Measurements from ENCODE around the gene TTC7B. TPM values are rescaled to one million over a fixed set of nuclear protein-coding genes. Genes with fewer than 3 reads are reported as not detected.

Gene TTC7B
- total and polyA plus RNA-seq, 2 of the 8 experiments (the other 6 are each of a cell fraction or from before 2014, with no cell fraction given): 23.7 to 34.0 TPM

DNA sequence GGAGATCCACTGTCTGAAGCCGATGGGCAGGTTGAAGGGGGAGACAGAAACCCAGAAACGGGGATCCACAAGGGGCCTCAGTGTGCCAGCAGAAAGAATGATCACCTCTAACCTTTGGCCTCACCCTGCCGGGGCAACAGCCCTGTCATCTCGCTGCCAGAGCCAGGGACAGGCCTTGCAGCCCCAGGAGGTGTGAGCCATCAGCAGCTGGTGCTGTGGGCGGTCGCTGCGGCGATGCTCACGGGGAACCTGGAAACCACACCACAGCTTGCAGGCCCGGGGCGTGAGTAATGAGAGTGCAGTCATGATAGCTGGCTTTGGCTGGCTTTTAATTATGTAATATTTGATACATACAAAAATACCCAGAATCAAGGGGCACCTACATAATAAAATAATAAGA is 4.7 kb upstream of the TTC7B start:
- FAIRE-seq (no peak), DNase-seq (ENCODE audit: low read depth in 1 of 2, low spot score in 2 of 2) (no peak)
- H2AFZ ChIP-seq (ENCODE audit: low read length): no peak overlapping the region
- H2BK20ac ChIP-seq (ENCODE audit: low read length): no peak overlapping the region
- no peaks in the 10 kb centered on the region for H3K79me2 ChIP-seq (ENCODE audit: control insufficient read depth in 1 of 2, insufficient read depth in 2 of 2, low read length in 2 of 2)
- no peak overlapping the region for H3K4me2 ChIP-seq (ENCODE audit: insufficient read depth in 1 of 2, low read depth in 2 of 2, low read length in 2 of 2)
- no peak overlapping the region for H3K9ac ChIP-seq (replicated peaks in 1 of 4; ENCODE audit: extremely low read depth in 1 of 4, low read depth in 3 of 4, low read length in 3 of 4)
- no peak overlapping the region for H3K4me3 ChIP-seq (ENCODE audit: extremely low read depth in 1 of 4, insufficient read depth in 2 of 4, low read depth in 3 of 4, low read length in 4 of 4)
- no peak overlapping the region for H2BK120ac ChIP-seq (replicated peaks; ENCODE audit: low read depth, low read length)
- ChIA-PET POLR2A (ENCODE audit: partially characterized antibody) (no interaction called here), CTCF (ENCODE audit: partially characterized antibody) (interaction anchor here (0.9 to 1.3 kb wide), 2 partner anchors 10 to 24 kb away, joined by 3 to 5 read pairs; no protein-coding TSS in a partner anchor)
- no peak overlapping the region for H2BK12ac ChIP-seq (ENCODE audit: low read depth, low read length)
- no peak overlapping the region for H2BK15ac ChIP-seq (ENCODE audit: low read length)
- H3K23ac ChIP-seq (ENCODE audit: insufficient read length): no peak overlapping the region
- H3K4ac ChIP-seq (replicated peaks; ENCODE audit: insufficient read length, low read depth, low read length): no peak overlapping the region
- H4K5ac ChIP-seq (ENCODE audit: insufficient read length, low read depth, low read length): no peak overlapping the region
- no peak overlapping the region for H4K8ac ChIP-seq (ENCODE audit: extremely low read depth, insufficient read depth, low read length)
- no peak overlapping the region for H3K56ac ChIP-seq (replicated peaks; ENCODE audit: insufficient read length, low read depth, low read length)
- WGBS, 2 experiments (ENCODE audit: extremely low coverage in 1 of 2, insufficient coverage in 1 of 2, insufficient read length in 1 of 2, insufficient replicate concordance in 2 of 2, low coverage in 1 of 2, low lambda C conversion rate in 2 of 2, missing lambda C conversion rate in 1 of 2): 84% methylated on average over 11 of the region's 11 CpGs; no CpG with 5 or more reads in 1 of the 2 experiments
- no peaks in the 10 kb centered on the region for H3K36me3 ChIP-seq (ENCODE audit: control insufficient read depth in 2 of 4, insufficient read depth in 4 of 4, low read length in 3 of 4)
- H4K91ac ChIP-seq (replicated peaks; ENCODE audit: insufficient read length, low read length): no peak overlapping the region
- no peaks in the 10 kb centered on the region for H3K79me1 ChIP-seq (ENCODE audit: low read depth, low read length)
- no peaks in the 10 kb centered on the region; a peak in 3 of 7 replicates for H3K27me3 ChIP-seq (replicated peaks in 1 of 4; ENCODE audit: control insufficient read depth in 3 of 4, extremely low read depth in 1 of 4, insufficient read depth in 3 of 4, low read length in 3 of 4)
- no peak overlapping the region for H3K27ac ChIP-seq (ENCODE audit: low read depth, low read length)
- H2BK5ac ChIP-seq (ENCODE audit: low read depth, low read length): no peak overlapping the region
- H3K23me2 ChIP-seq (ENCODE audit: low read depth, low read length): peaks cover 2% of the 10 kb centered on the region; the same call in 1 of the 2 replicates
- H2AK5ac ChIP-seq (ENCODE audit: low read depth, low read length): no peak overlapping the region
- H3K4me1 ChIP-seq (replicated peaks in 1 of 4; ENCODE audit: control insufficient read depth in 3 of 4, insufficient read depth in 4 of 4, low read length in 3 of 4): peaks cover 0 to 6% (median 4%) of the 10 kb centered on the region in 4 experiments; a peak in 5 of 7 replicates
- no peaks in the 10 kb centered on the region for H4K20me1 ChIP-seq (replicated peaks in 1 of 2; ENCODE audit: control insufficient read depth in 1 of 2, insufficient read depth in 2 of 2, low read length in 2 of 2)
- H3K9me3 ChIP-seq (ENCODE audit: insufficient read depth in 2 of 2, low read depth in 1 of 2, low read length in 1 of 2): peaks cover 5 to 8% of the 10 kb centered on the region in 2 experiments; a peak in 3 of 4 replicates
- H3K18ac ChIP-seq (ENCODE audit: extremely low read depth, low read length): no peak overlapping the region
- no peak overlapping the region for H3K14ac ChIP-seq (ENCODE audit: insufficient read length)
- no peak for TF ChIP-seq CEBPB (IDR thresholded peaks at IDR 0.05; ENCODE audit: low read depth, low read length)
- no peak for TF ChIP-seq TAF1 (IDR thresholded peaks at IDR 0.05; ENCODE audit: low read depth, low read length)
- no peak for TF ChIP-seq MAFK (IDR thresholded peaks at IDR 0.05; ENCODE audit: low read depth, low read length)
- no peak for TF ChIP-seq CREB1 (IDR thresholded peaks at IDR 0.05)
- TF ChIP-seq, protein P1, sequence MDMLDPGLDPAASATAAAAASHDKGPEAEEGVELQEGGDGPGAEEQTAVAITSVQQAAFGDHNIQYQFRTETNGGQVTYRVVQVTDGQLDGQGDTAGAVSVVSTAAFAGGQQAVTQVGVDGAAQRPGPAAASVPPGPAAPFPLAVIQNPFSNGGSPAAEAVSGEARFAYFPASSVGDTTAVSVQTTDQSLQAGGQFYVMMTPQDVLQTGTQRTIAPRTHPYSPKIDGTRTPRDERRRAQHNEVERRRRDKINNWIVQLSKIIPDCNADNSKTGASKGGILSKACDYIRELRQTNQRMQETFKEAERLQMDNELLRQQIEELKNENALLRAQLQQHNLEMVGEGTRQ (IDR thresholded peaks at IDR 0.05; ENCODE audit: low read length): no peak
- no peak for TF ChIP-seq TAF7 (optimal IDR thresholded peaks at IDR 0.05; ENCODE audit: borderline replicate concordance, low read depth, low read length)
- no peak for TF ChIP-seq NRF1 (IDR thresholded peaks at IDR 0.05; ENCODE audit: low read depth, low read length)
- no peak for TF ChIP-seq EZH2 (IDR thresholded peaks at IDR 0.05; ENCODE audit: low read depth, low read length, severe bottlenecking)
- TF ChIP-seq RBBP5 (IDR thresholded peaks at IDR 0.05; ENCODE audit: borderline replicate concordance, low read depth, low read length): no peak
- no peak for TF ChIP-seq JUN (IDR thresholded peaks at IDR 0.05; ENCODE audit: low read depth, low read length)
- TF ChIP-seq TBP (IDR thresholded peaks at IDR 0.05; ENCODE audit: low read depth, low read length): no peak
- no peak for TF ChIP-seq SIN3A (conservative IDR thresholded peaks at IDR 0.05 in 1 of 2, IDR thresholded peaks at IDR 0.05 in 1 of 2; ENCODE audit: low read depth in 1 of 2, low read length in 2 of 2)
- TF ChIP-seq CBX8 (IDR thresholded peaks at IDR 0.05; ENCODE audit: borderline replicate concordance, low read depth, low read length): no peak
- TF ChIP-seq ZNF274 (IDR thresholded peaks at IDR 0.05; ENCODE audit: borderline replicate concordance, extremely low read depth, low read length): no peak
